ENCODE measurements around the gene SEMA4D. TPM values are rescaled to one million over a fixed set of nuclear protein-coding genes. Genes with fewer than 3 reads are reported as not detected.

The SEMA4D gene
- total RNA-seq, 4 donors from 2014 or later: 31.1 to 59.2 (median 42.1) TPM

- TF ChIP-seq, protein P1, sequence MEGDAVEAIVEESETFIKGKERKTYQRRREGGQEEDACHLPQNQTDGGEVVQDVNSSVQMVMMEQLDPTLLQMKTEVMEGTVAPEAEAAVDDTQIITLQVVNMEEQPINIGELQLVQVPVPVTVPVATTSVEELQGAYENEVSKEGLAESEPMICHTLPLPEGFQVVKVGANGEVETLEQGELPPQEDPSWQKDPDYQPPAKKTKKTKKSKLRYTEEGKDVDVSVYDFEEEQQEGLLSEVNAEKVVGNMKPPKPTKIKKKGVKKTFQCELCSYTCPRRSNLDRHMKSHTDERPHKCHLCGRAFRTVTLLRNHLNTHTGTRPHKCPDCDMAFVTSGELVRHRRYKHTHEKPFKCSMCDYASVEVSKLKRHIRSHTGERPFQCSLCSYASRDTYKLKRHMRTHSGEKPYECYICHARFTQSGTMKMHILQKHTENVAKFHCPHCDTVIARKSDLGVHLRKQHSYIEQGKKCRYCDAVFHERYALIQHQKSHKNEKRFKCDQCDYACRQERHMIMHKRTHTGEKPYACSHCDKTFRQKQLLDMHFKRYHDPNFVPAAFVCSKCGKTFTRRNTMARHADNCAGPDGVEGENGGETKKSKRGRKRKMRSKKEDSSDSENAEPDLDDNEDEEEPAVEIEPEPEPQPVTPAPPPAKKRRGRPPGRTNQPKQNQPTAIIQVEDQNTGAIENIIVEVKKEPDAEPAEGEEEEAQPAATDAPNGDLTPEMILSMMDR (IDR thresholded peaks at IDR 0.05): no peak
- no peak for TF ChIP-seq POLR2A (IDR thresholded peaks at IDR 0.05)
- no peak overlapping the region for H3K4me3 ChIP-seq (ENCODE audit: low read depth, poor library complexity, severe bottlenecking)
- intact Hi-C loops (cut with DNase I; ENCODE audit: low total_unique reads): no loop called here
- 96 to 98% methylated on average over 5 of the region's 5 CpGs for whole genome bisulfite sequencing, 2 donors
- DNase-seq (ENCODE audit: low spot score in 2 of 2): no peak
Observed at GRCh38 chr9:89398621-89399020, 99.3 kb downstream of the SEMA4D start.

GRCh38 chr9:89397471-89397870 lies 100.4 kb downstream of the SEMA4D start:
- intact Hi-C loops (cut with DNase I; ENCODE audit: low total_unique reads): no loop called here
- WGBS, 2 donors: 91 to 97% methylated on average over 5 of the region's 5 CpGs

GRCh38 chr9:89395931-89396710 lies 101.8 kb downstream of the SEMA4D start:
- no peak overlapping the region for H3K4me3 ChIP-seq (ENCODE audit: low read depth, poor library complexity, severe bottlenecking)
- TF ChIP-seq POLR2A (IDR thresholded peaks at IDR 0.05): no peak
- TF ChIP-seq, protein P1 (IDR thresholded peaks at IDR 0.05): no peak
- 87 to 93% methylated on average over 11 of the region's 11 CpGs for WGBS, 2 donors
- DNase-seq (ENCODE audit: low spot score in 2 of 2): no peak
- intact Hi-C loops (cut with DNase I; ENCODE audit: low total_unique reads): no loop called here

More at GRCh38 chr9:89397471-89397870, 100.4 kb downstream of the SEMA4D start:
- TF ChIP-seq, protein P1 (IDR thresholded peaks at IDR 0.05): no peak
- TF ChIP-seq POLR2A (IDR thresholded peaks at IDR 0.05): no peak
- H3K4me3 ChIP-seq (ENCODE audit: low read depth, poor library complexity, severe bottlenecking): no peak overlapping the region
- no peak for DNase-seq (ENCODE audit: low spot score in 2 of 2)

DNA sequence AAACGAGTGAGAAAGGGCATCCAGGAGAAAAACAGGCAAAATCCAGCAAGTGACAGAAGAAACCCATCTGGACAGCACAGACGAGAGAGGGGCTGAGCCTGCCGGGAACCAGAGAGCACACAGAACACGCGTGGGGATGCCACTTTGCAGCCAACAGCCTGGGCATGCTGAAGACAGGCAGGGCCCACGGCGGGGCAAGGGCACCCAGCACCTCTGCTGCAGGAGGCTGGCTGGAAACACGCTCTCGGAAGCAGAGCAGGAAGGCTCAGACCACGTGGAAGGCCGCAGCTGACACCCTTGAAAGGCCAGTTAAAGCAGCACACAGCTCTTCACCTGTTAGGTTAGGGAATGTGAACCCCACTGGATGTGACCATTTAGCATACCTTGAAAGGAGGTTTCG lies 103.5 kb downstream of the SEMA4D start:
- TF ChIP-seq, protein P1 (IDR thresholded peaks at IDR 0.05): no peak
- no peak for TF ChIP-seq POLR2A (IDR thresholded peaks at IDR 0.05)
- DNase-seq (ENCODE audit: low spot score in 2 of 2): no peak
- intact Hi-C loops (cut with DNase I; ENCODE audit: low total_unique reads): no loop called here
- no peak overlapping the region for H3K4me3 ChIP-seq (ENCODE audit: low read depth, poor library complexity, severe bottlenecking)
- WGBS, 2 donors: 88 to 91% methylated on average over 12 of the region's 12 CpGs

- TF ChIP-seq POLR2A (IDR thresholded peaks at IDR 0.05): no peak
- TF ChIP-seq, protein P1 (IDR thresholded peaks at IDR 0.05): no peak
- WGBS, 2 donors: 92 to 93% methylated on average over 6 of the region's 6 CpGs
- DNase-seq (ENCODE audit: low spot score in 2 of 2): no peak
- no peak overlapping the region for H3K4me3 ChIP-seq (ENCODE audit: low read depth, poor library complexity, severe bottlenecking)
- intact Hi-C loops (cut with DNase I; ENCODE audit: low total_unique reads): no loop called here
Observed at GRCh38 chr9:89391585-89391984, 106.3 kb downstream of the SEMA4D start.
